Mesodermal cell (in vitro differentiated cells): Measurements from ENCODE around the gene RIPOR2.

Experiments used
- H3K27ac ChIP-seq: 2 replicates; pipeline ENCODE4 v1.7.0; 2013; ENCODE audit warnings: mild to moderate bottlenecking, low read depth, low read length, moderate library complexity; ENCODE audit not compliant: severe bottlenecking
- H3K36me3 ChIP-seq: 2 replicates; pipeline ENCODE4 v1.7.1; 2013; ENCODE audit warnings: mild to moderate bottlenecking, low read length, moderate library complexity; ENCODE audit not compliant: control insufficient read depth, insufficient read depth
- H3K4me1 ChIP-seq: one replicate; pipeline ENCODE4 v1.7.1; 2013; ENCODE audit warnings: mild to moderate bottlenecking, low read length; ENCODE audit not compliant: insufficient read depth, control insufficient read depth, poor library complexity, severe bottlenecking
- H3K4me3 ChIP-seq: 2 replicates; pipeline ENCODE4 v1.7.0; 2013; ENCODE audit warnings: low read length, control low read depth, mild to moderate bottlenecking; ENCODE audit not compliant: insufficient read depth, poor library complexity, severe bottlenecking; ENCODE audit errors: extremely low read depth
- H3K9me3 ChIP-seq: 2 replicates; pipeline ENCODE4 v1.7.1; 2013; ENCODE audit warnings: mild to moderate bottlenecking, low read length, moderate library complexity; ENCODE audit not compliant: control insufficient read depth
- WGBS, 2 experiments: methylation state at CpG; one replicate each; pipeline ENCODE4 v1.1.5; 2013; ENCODE audit warnings: missing lambda C conversion rate in 2 of 2; ENCODE audit not compliant: insufficient coverage in 2 of 2; 5-methylcytosine and 5-hydroxymethylcytosine counted together

RIPOR2 gene

DNA sequence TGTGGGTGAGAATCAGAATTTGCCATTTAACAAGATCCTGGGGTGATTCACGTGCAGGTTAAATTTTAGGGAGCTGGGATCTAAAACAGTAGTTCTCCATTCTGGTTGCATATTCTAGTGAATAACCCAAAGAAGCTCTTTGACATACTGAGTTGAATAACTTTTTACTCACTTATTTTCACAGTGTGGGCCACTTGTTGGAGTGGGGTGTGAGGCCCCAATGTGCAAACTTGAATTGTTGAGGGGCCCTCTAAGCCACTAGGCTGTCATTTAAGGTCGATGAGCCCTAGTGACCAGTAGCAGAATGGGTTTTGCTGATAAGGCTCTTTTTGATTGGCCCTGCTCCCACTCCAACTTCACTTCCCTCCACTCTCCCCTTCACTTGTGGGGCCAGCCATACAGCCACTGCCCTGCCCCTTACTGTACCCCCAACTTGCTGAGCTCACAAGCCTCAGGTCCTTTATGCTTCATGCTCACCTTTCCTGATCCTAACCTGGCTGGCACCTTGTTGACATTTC, 33.6 kb upstream of the RIPOR2 start:
- 83% methylated on average over 2 of the region's 2 CpGs; no CpG with 5 or more reads in 1 of the 2 experiments for WGBS, 2 experiments
- Histone ChIP-seq H3K27ac (no peak overlapping the region), H3K4me1 (no peaks in the 10 kb centered on the region), H3K9me3 (no peaks in the 10 kb centered on the region), H3K36me3 (no peaks in the 10 kb centered on the region), H3K4me3 (no peak overlapping the region)

DNA sequence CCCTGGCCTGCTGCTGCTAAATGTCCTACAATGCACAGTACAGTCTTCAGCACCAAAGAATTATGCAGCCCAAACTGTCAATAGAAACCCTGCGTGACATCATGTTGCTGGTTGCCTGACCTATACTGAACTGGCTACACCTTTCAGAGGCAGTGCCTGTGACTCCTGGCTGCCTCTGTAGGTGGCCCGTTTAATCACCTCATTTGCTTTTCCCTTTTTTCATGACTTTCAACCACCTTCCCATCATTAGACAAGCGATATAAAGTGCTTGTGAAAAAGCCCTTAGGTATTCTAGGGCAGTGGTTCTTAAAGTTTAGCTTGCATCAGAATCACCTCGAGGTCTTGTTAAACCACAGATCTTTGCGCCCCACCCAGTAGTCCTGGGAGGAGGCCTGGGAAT, 33.0 kb upstream of the RIPOR2 start:
- Histone ChIP-seq H3K36me3 (no peaks in the 10 kb centered on the region), H3K4me3 (no peak overlapping the region), H3K9me3 (no peaks in the 10 kb centered on the region), H3K27ac (no peak overlapping the region), H3K4me1 (no peaks in the 10 kb centered on the region)
- WGBS, 2 experiments, result 79 to 94% methylated on average over 3 to 5 of the region's 5 CpGs

DNA sequence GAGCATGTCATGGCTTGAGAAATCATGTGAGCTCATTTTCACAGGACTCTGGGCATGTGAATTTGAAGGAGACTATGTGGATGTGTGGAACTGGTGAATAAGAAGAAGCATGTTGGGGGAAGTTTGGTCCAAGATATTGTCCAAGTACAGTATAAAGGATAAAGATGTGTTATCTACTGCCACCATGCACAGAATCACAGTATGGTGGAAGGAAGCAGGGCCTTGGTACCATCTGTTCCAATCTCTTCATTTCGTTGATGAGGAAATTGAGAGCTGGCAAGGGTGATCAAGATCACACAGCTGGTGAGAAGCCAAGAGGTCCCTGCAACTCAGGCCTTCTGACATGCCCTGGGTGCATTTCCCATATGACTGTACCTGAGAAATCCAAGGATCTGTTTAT, 31.5 kb upstream of the RIPOR2 start:
- H3K36me3 ChIP-seq, result no peaks in the 10 kb centered on the region
- H3K27ac ChIP-seq, result no peak overlapping the region
- no peak overlapping the region for H3K4me3 ChIP-seq
- H3K9me3 ChIP-seq, result no peaks in the 10 kb centered on the region
- no peaks in the 10 kb centered on the region for H3K4me1 ChIP-seq
- WGBS, 2 experiments, result 80 to 83% methylated on average over 1 of the region's 1 CpG

DNA sequence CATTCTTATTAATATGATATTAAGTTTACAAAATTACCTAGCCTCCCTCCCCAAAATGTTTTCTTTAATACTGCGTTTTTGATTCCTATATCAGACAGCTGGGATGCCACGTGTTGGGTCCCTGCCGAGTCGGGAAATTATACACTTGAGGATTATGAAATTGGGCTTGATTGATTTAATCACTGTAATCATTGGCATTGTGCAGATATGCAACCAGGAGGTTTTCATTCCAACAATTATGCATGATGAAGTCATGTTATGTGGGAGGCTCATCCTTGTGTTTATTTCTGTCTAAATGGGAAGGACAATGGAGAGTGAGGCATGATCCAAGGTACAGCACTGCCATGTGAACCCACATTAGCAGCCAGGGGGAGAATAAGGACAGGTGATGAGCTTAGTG, 30.6 kb upstream of the RIPOR2 start:
- 100% methylated on average over 2 to 3 of the region's 4 CpGs for WGBS, 2 experiments
- Histone ChIP-seq H3K27ac (no peak overlapping the region), H3K9me3 (no peaks in the 10 kb centered on the region), H3K4me1 (no peaks in the 10 kb centered on the region), H3K4me3 (no peak overlapping the region), H3K36me3 (no peaks in the 10 kb centered on the region)

DNA sequence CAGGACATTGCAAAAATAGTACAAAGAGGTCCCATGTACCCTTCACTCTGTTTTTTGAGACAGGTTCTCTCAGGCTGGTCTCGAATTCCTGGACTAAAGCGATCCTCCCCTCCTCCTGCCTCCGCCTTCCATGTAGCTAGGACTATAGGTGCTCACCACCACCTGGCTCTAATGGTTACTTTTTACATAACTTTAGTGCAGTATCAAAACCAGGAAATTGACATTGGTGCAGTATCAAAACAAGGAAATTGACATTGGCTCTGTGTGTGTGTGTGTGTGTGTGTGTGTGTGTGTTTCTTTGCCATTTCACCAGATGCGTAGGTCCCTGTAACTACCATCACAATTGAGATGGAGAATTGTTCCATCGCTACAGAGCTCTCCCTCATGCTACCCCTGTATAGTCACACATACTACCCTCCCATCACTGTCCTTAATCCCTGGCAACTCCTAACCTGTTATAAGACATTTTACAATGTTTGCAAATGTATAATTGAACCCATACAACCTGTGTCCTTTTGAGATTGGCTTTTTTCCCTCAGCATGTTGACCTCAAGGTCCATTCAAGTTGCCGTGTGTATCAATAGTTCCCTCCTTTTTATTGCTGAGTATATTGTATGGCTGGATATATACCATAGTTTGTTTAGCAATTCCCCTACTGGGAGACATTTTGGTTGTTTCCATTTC, 28.3 kb upstream of the RIPOR2 start:
- WGBS, 2 experiments, result 100% methylated on average over 3 of the region's 6 CpGs
- Histone ChIP-seq H3K4me3 (no peak overlapping the region), H3K4me1 (no peaks in the 10 kb centered on the region), H3K36me3 (no peaks in the 10 kb centered on the region), H3K9me3 (no peaks in the 10 kb centered on the region), H3K27ac (no peak overlapping the region)

DNA sequence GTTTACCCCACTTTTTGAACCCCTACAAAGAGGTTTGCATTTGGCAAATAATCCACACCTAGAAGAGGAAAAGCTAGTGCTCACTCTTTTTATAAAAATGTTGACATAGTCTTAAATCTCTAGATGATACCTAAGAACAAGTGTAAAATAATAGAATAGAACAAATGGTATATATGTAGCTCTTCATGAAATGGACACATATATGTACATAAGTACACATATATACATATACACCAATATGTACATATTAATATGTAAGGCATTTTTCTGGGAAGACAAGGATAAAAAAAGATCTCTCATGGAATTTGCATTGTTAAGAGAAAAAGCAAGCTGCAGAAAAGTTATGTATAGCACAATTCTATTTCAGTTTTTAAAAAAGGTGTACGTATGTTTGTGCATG, 27.6 kb upstream of the RIPOR2 start:
- no peak overlapping the region for H3K27ac ChIP-seq
- H3K36me3 ChIP-seq, result no peaks in the 10 kb centered on the region
- no peak overlapping the region for H3K4me3 ChIP-seq
- no peaks in the 10 kb centered on the region for H3K9me3 ChIP-seq
- WGBS, 2 experiments, result 83 to 86% methylated on average over 1 of the region's 1 CpG
- H3K4me1 ChIP-seq, result no peaks in the 10 kb centered on the region

DNA sequence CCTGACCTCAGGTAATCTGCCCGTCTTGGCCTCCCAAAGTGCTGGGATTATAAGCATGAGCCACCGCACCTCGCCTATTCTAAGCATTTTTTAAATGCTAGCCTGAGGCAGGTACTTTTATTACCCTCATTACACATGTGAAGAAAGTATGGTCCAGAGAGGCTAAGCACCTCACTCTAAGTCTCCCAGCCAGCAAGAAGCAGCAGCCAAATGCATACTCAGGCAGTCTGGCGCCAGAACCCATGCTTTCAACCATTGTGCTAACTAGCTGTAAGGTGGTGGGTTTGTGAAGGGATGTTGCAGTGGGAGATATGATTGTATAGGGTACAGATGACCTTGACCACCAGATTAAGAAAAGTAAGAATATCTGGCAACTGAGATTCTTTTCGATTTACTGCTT, 26.1 kb upstream of the RIPOR2 start:
- WGBS, 2 experiments, result 67 to 94% methylated on average over 2 to 3 of the region's 5 CpGs
- Histone ChIP-seq H3K9me3 (no peaks in the 10 kb centered on the region), H3K4me1 (no peaks in the 10 kb centered on the region)

DNA sequence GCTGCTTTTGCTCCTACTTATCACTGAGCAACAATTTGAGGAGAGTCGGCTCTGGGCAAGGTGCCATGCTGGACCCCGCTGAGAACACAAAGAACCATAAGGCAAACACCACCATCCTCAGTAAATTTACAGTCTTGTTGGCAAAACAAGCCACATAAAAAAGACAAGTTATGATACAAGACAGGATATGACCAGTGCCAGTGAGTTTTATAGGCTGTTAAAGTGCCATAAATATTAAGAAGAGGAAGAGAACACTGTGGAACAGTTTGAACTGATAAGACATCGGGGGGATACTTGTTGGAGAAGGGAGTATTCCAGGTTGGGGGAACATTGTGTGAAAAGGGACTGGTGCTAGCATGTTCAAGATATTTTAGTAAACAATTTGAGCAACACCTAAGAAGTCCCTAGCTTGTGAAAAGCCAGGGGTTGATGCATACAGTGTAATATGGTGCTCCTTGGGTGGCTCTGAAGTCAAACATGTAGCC, 25.3 kb upstream of the RIPOR2 start:
- Histone ChIP-seq H3K4me1 (no peaks in the 10 kb centered on the region), H3K27ac (no peak overlapping the region), H3K36me3 (no peaks in the 10 kb centered on the region), H3K4me3 (no peak overlapping the region), H3K9me3 (no peaks in the 10 kb centered on the region)
- 96 to 97% methylated on average over 2 to 3 of the region's 3 CpGs for WGBS, 2 experiments

More for the DNA sequence above, 26.1 kb upstream of the RIPOR2 start:
- Histone ChIP-seq H3K36me3 (no peaks in the 10 kb centered on the region), H3K4me3 (no peak overlapping the region), H3K27ac (no peak overlapping the region)

DNA sequence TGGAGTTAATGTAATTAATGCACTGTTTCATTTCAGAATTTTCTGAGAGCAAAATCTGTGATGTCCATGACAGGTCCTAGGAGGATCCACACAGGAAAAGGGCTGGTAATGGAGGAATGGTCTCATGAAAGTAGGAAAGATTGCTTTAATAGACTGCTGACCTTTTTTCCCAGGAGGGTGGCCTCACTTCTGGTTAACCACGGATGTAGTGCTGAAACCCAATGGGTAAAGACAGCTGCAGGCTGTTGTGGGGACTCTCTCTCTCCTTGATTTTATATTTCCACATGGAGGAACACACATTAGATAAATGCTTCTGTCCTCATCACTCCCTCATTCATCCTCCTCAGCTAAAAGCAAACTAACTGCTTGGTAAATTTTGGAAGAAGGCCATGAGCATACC, 23.6 kb upstream of the RIPOR2 start:
- 67% methylated on average over 1 of the region's 1 CpG; no CpG with 5 or more reads in 1 of the 2 experiments for WGBS, 2 experiments
- H3K9me3 ChIP-seq, result no peaks in the 10 kb centered on the region
- H3K4me1 ChIP-seq, result no peaks in the 10 kb centered on the region
- H3K27ac ChIP-seq, result no peak overlapping the region
- no peak overlapping the region for H3K4me3 ChIP-seq
- no peaks in the 10 kb centered on the region for H3K36me3 ChIP-seq

DNA sequence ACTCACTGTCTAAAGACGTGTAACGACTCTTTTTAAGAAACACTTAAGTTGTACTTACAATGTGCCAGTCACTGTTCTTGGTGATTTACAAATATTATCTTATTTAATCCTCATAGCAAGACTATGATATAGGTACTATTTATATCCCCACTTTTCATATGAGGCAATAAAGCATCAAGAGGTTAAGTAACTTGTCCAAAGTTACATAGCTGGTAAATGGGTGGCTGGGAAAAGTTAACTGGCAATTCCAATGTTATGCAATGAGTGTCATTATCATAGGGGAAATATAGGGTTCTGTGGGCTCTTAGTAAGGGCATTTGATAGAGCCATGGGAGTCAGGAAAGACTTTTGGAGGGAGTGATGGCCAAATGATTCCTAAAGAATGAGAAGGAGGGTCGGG, 21.4 kb upstream of the RIPOR2 start:
- Histone ChIP-seq H3K9me3 (no peaks in the 10 kb centered on the region), H3K27ac (no peak overlapping the region), H3K4me3 (no peak overlapping the region), H3K36me3 (no peaks in the 10 kb centered on the region), H3K4me1 (no peaks in the 10 kb centered on the region)
- 100% methylated on average over 1 of the region's 3 CpGs; no CpG with 5 or more reads in 1 of the 2 experiments for WGBS, 2 experiments

DNA sequence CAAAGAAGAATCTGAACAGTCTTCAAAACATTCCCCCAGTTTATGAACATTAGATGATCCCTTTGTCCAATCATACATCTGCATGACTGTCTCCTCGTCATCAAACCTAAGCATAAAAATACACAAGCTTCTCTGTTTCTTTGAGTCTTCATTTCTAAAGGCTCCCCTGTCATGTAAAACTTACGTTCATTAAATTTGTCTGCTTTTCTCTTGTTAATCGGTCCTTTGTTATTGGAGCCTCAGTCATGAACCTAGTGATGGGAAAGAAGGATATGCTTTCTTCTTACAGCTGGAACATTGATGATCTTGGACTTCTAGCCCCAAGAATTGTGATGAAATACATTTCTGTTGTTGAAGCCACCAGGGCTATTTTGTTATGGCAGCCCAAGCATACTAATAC, 18.0 kb upstream of the RIPOR2 start:
- H3K27ac ChIP-seq, result no peak overlapping the region
- no peaks in the 10 kb centered on the region for H3K36me3 ChIP-seq
- H3K9me3 ChIP-seq, result no peaks in the 10 kb centered on the region
- no peaks in the 10 kb centered on the region for H3K4me1 ChIP-seq
- H3K4me3 ChIP-seq, result no peak overlapping the region
- 83 to 90% methylated on average over 2 to 3 of the region's 3 CpGs for WGBS, 2 experiments
